IMR-90 (cell line): ENCODE measurements around the gene CDH13. TPM values are rescaled to one million over a fixed set of nuclear protein-coding genes. Genes with fewer than 3 reads are reported as not detected.

Source experiments
- ATAC-seq: fragments of 200-7000 bp; cut with Tn5 transposase; 2 replicates; pipeline ENCODE4 v1.9.1; 2020; ENCODE audit warnings: low read depth, mild to moderate bottlenecking, moderate library complexity
- BruUV-seq: library from RNA; stranded (reverse); fragments of 400-500 nt; replicated peaks from 2 replicates; lab custom pipeline; 2021; lab: Mats Ljungman, UMichigan
- CTCF ChIA-PET: fragments of 300-600 bp; formaldehyde crosslinking; extraction: SDS; loops from one replicate; lab custom pipeline; 2021; ENCODE audit warnings: antibody characterized with exemption; lab: Yijun Ruan, JAX
- POLR2A ChIA-PET: fragments of 300-600 bp; sonication (Branson Sonifier 250); formaldehyde crosslinking; loops from one replicate; lab custom pipeline; 2022; ENCODE audit warnings: antibody characterized with exemption; ENCODE audit not compliant: unreplicated experiment; lab: Charles Lee
- DNase-seq: peaks from one replicate; pipeline ENCODE4 v3.0.0; 2013
- H2AFZ ChIP-seq: replicated peaks from 2 replicates; pipeline ENCODE3; 2013; ENCODE audit warnings: low read length, mild to moderate bottlenecking; ENCODE audit not compliant: poor library complexity
- H2AK5ac ChIP-seq: 2 replicates; pipeline ENCODE4 v1.6.1; 2013; ENCODE audit warnings: low read depth, low read length, inconsistent platforms
- H2AK9ac ChIP-seq: replicated peaks from 2 replicates; pipeline ENCODE3; 2013; ENCODE audit warnings: mild to moderate bottlenecking, low read depth, low read length, moderate library complexity; ENCODE audit not compliant: poor library complexity
- H2BK120ac ChIP-seq: 2 replicates; pipeline ENCODE4 v1.6.1; 2013; ENCODE audit warnings: low read depth, low read length, inconsistent platforms
- H2BK15ac ChIP-seq: 3 replicates; pipeline ENCODE4 v1.6.1; 2013; ENCODE audit warnings: low read depth, low read length, inconsistent platforms
- H2BK20ac ChIP-seq: 2 replicates; pipeline ENCODE4 v1.6.1; 2013; ENCODE audit warnings: low read depth, mild to moderate bottlenecking, inconsistent platforms, low read length, moderate library complexity
- H2BK5ac ChIP-seq: 2 replicates; pipeline ENCODE4 v1.6.1; 2013; ENCODE audit warnings: mild to moderate bottlenecking, low read depth, low read length, inconsistent platforms; ENCODE audit not compliant: poor library complexity, severe bottlenecking
- H3K14ac ChIP-seq: replicated peaks from 2 replicates; pipeline ENCODE4 v1.6.1; 2013; ENCODE audit warnings: low read depth, low read length, inconsistent platforms
- H3K18ac ChIP-seq: 2 replicates; pipeline ENCODE4 v1.6.1; 2013; ENCODE audit warnings: low read depth, low read length, control low read depth
- H3K23ac ChIP-seq: 2 replicates; pipeline ENCODE4 v1.6.1; 2013; ENCODE audit warnings: low read depth, low read length, inconsistent platforms
- H3K27ac ChIP-seq: 2 replicates; pipeline ENCODE4 v1.5.1; 2013; ENCODE audit warnings: mild to moderate bottlenecking, control low read depth, low read length; ENCODE audit not compliant: insufficient read depth
- H3K27me3 ChIP-seq: 2 replicates; pipeline ENCODE4 v1.6.1; 2013; ENCODE audit warnings: low read length; ENCODE audit not compliant: control insufficient read depth, insufficient read depth
- H3K36me3 ChIP-seq: 2 replicates; pipeline ENCODE4 v1.6.1; 2013; ENCODE audit warnings: low read length, mixed read lengths; ENCODE audit not compliant: control insufficient read depth, insufficient read depth
- H3K4ac ChIP-seq: 2 replicates; pipeline ENCODE4 v1.6.1; 2013; ENCODE audit warnings: low read depth, low read length, inconsistent platforms
- H3K4me1 ChIP-seq: 2 replicates; pipeline ENCODE4 v1.6.1; 2013; ENCODE audit warnings: low read length, mixed read lengths; ENCODE audit not compliant: control insufficient read depth, insufficient read depth
- H3K4me2 ChIP-seq: 2 replicates; pipeline ENCODE4 v1.6.1; 2013; ENCODE audit warnings: low read depth, mild to moderate bottlenecking, control low read depth, low read length, moderate library complexity
- H3K4me3 ChIP-seq: 2 replicates; pipeline ENCODE4 v1.5.1; 2013; ENCODE audit warnings: low read depth, mild to moderate bottlenecking, control low read depth, low read length, moderate library complexity; ENCODE audit not compliant: insufficient read depth
- H3K56ac ChIP-seq: 2 replicates; pipeline ENCODE4 v1.6.1; 2013; ENCODE audit warnings: low read length, inconsistent platforms; ENCODE audit not compliant: insufficient read depth; ENCODE audit errors: extremely low read depth
- H3K79me1 ChIP-seq, 2 experiments: 2 replicates each; pipeline ENCODE4 v1.6.1; 2013; ENCODE audit warnings: low read length in 2 of 2, inconsistent platforms in 1 of 2, low read depth in 1 of 2
- H3K9ac ChIP-seq: 2 replicates; pipeline ENCODE4 v1.6.1; 2013; ENCODE audit warnings: low read depth, low read length, control low read depth
- H3K9me1 ChIP-seq: 2 replicates; pipeline ENCODE4 v1.6.1; 2013; ENCODE audit warnings: low read length, inconsistent platforms; ENCODE audit not compliant: insufficient read depth
- H3K9me3 ChIP-seq: 2 replicates; pipeline ENCODE4 v1.6.1; 2013; ENCODE audit warnings: low read length; ENCODE audit not compliant: control insufficient read depth, insufficient read depth
- H4K20me1 ChIP-seq: 2 replicates; pipeline ENCODE4 v1.6.1; 2013; ENCODE audit warnings: low read length, inconsistent platforms; ENCODE audit not compliant: insufficient read depth
- H4K5ac ChIP-seq: 2 replicates; pipeline ENCODE4 v1.6.1; 2013; ENCODE audit warnings: mild to moderate bottlenecking, low read depth, low read length, control low read depth
- H4K8ac ChIP-seq, 2 experiments: 2 replicates each; pipeline ENCODE4 v1.6.1; 2013; ENCODE audit warnings: low read depth in 2 of 2, low read length in 2 of 2, control low read depth in 1 of 2, inconsistent platforms in 1 of 2
- H4K91ac ChIP-seq: 2 replicates; pipeline ENCODE4 v1.6.1; 2013; ENCODE audit warnings: low read depth, low read length, inconsistent platforms; ENCODE audit not compliant: insufficient read depth
- BHLHE40 ChIP-seq: fragments of 150-350 bp; IDR thresholded peaks from 2 replicates; pipeline ENCODE4 v1.6.1; 2016; ENCODE audit warnings: mild to moderate bottlenecking, low read depth, low read length
- CEBPB ChIP-seq: IDR thresholded peaks from 2 replicates; pipeline ENCODE4 v1.6.1; 2012; ENCODE audit warnings: low read depth, low read length, improper control_type of control experiment
- CHD1 ChIP-seq: IDR thresholded peaks from 2 replicates; pipeline ENCODE4 v1.6.1; 2012; ENCODE audit warnings: low read depth, low read length, improper control_type of control experiment
- CTCF ChIP-seq: conservative IDR thresholded peaks from 2 replicates; pipeline ENCODE4 v1.5.1; 2012; ENCODE audit warnings: mild to moderate bottlenecking, low read depth, low read length, improper control_type of control experiment
- ELK1 ChIP-seq: fragments of 150-350 bp; IDR thresholded peaks from 2 replicates; pipeline ENCODE4 v1.6.1; 2016; ENCODE audit warnings: low read depth, mild to moderate bottlenecking, low read length, moderate library complexity, borderline replicate concordance
- FOS ChIP-seq: fragments of 150-350 bp; IDR thresholded peaks from 2 replicates; pipeline ENCODE4 v1.6.1; 2016; ENCODE audit warnings: low read depth, low read length
- NFE2L2 ChIP-seq: fragments of 150-350 bp; IDR thresholded peaks from 2 replicates; pipeline ENCODE4 v1.6.1; 2016; ENCODE audit warnings: low read depth, mild to moderate bottlenecking, low read length
- SMC3 ChIP-seq: fragments of 150-350 bp; IDR thresholded peaks from 2 replicates; pipeline ENCODE4 v1.6.1; 2016; ENCODE audit warnings: low read depth, mild to moderate bottlenecking, antibody characterized with exemption, low read length, moderate library complexity
- USF2 ChIP-seq: fragments of 150-350 bp; IDR thresholded peaks from 2 replicates; pipeline ENCODE4 v1.6.1; 2017; ENCODE audit warnings: mild to moderate bottlenecking, antibody characterized with exemption, low read length, low read depth
- WGBS, 2 experiments: methylation state at CpG; one replicate each; pipeline versions ENCODE4 v1.1.5 to v1.1.7; 2013; ENCODE audit warnings: missing lambda C conversion rate in 2 of 2; ENCODE audit not compliant: insufficient read length in 1 of 2; ENCODE audit errors: extremely low coverage in 2 of 2; 5-methylcytosine and 5-hydroxymethylcytosine counted together
- dilution Hi-C: fragments of 300-500 bp; cut with HindIII; formaldehyde crosslinking; loops from one replicate; pipeline ENCODE4 v1.14.3; 2018; ENCODE audit warnings: low sequenced_read_pairs; ENCODE audit not compliant: unreplicated experiment
- in situ Hi-C: fragments of 300-500 bp; cut with MboI; formaldehyde crosslinking; loops from 3 replicates; pipeline ENCODE4 v1.14.3; 2019; ENCODE audit warnings: low sequenced_read_pairs, inconsistent platforms, mixed read lengths
- intact Hi-C: fragments of 100-400 bp; cut with micrococcal nuclease; formaldehyde crosslinking; loops from 2 replicates; pipeline ENCODE4 v1.10.0; 2022
- polyA plus RNA-seq, 3 experiments: library from polyadenylated mRNA; depleted of rRNA; stranded (reverse); fragments of >200 nt; gene quantifications; 2 replicates each; pipeline ENCODE4 v1.2.3, GENCODE V29; 2012; ENCODE audit warnings: low replicate concordance in 1 of 3
- total RNA-seq: library from RNA; depleted of rRNA; stranded (reverse); fragments of >200 nt; gene quantifications from 2 replicates; pipeline ENCODE4 v1.2.3, GENCODE V29; 2012

CDH13 gene
- total and polyA plus RNA-seq, 2 of the 4 experiments (the other 2 are of a cell fraction) = 61.6 to 74.7 TPM

- no peaks in the 10 kb centered on the region; the same call in 1 of the 2 replicates for H4K20me1 ChIP-seq
- DNase-seq (no peak), ATAC-seq (no peak)
- H2AK5ac ChIP-seq = no peak overlapping the region
- no peak overlapping the region for H3K4me3 ChIP-seq
- H3K27me3 ChIP-seq = no peaks in the 10 kb centered on the region
- no peak overlapping the region for H3K18ac ChIP-seq
- dilution Hi-C loops (no loop called here), in situ Hi-C loops (no loop called here), intact Hi-C loops (no loop called here)
- no peak overlapping the region for H2BK5ac ChIP-seq
- no peak overlapping the region for H3K9ac ChIP-seq
- no peak overlapping the region for H4K8ac ChIP-seq
- TF ChIP-seq ELK1 (no peak), BHLHE40 (no peak), CHD1 (no peak), SMC3 (no peak), CEBPB (no peak), NFE2L2 (no peak), FOS (no peak), CTCF (no peak), USF2 (no peak)
- no peak overlapping the region for H3K4ac ChIP-seq
- no TSS peak for BruUV-seq
- no peak overlapping the region for H4K91ac ChIP-seq
- no peak overlapping the region for H3K23ac ChIP-seq
- POLR2A ChIA-PET = no interaction called here
- no peak overlapping the region for H3K27ac ChIP-seq
- peaks cover 3 to 35% of the 10 kb centered on the region in 2 experiments for H3K79me1 ChIP-seq
- H3K14ac ChIP-seq = no peak overlapping the region
- no peaks in the 10 kb centered on the region for H3K4me1 ChIP-seq
- no peak overlapping the region for H2AFZ ChIP-seq
- no peak overlapping the region for H2BK15ac ChIP-seq
- no peak overlapping the region for H2BK120ac ChIP-seq
- no peak overlapping the region for H4K5ac ChIP-seq
- no peak overlapping the region for H3K4me2 ChIP-seq
- no peaks in the 10 kb centered on the region; the same call in 1 of the 2 replicates for H3K36me3 ChIP-seq
- H2BK20ac ChIP-seq = no peak overlapping the region
- H3K9me3 ChIP-seq = no peaks in the 10 kb centered on the region
- no peak overlapping the region for H2AK9ac ChIP-seq
- no peak overlapping the region for H3K56ac ChIP-seq
- H3K9me1 ChIP-seq = peaks cover 2% of the 10 kb centered on the region; the same call in 1 of the 2 replicates
- CTCF ChIA-PET = no interaction called here
- no CpG with 5 or more reads among the region's 8 CpGs for WGBS, 2 experiments
These were observed 88.4 kb downstream of the CDH13 start for GRCh38 chr16:82715160-82715559.
